Natural killer cell (primary cell): ENCODE measurements around the gene NEDD9. TPM values are rescaled to one million over a fixed set of nuclear protein-coding genes. Genes with fewer than 3 reads are reported as not detected.

ENCODE experiments used
- ATAC-seq, 3 donors: fragments of 150-1000 bp in 2 of 3; fragments of 200-7000 bp in 1 of 3; cut with Tn5 transposase; 1 replicate in 1 of 3; 2 replicates in 2 of 3; pipeline ENCODE4 v1.10.0; 2021; ENCODE audit warnings: mild to moderate bottlenecking in 2 of 3, moderate library complexity in 2 of 3
- DNase-seq, 2 donors: peaks; one replicate each; pipeline versions ENCODE4 v3.0.0 to v3.0.0-alpha.2; 2013 to 2021; ENCODE audit warnings: mixed read lengths in 1 of 2
- H3K27ac ChIP-seq: one replicate; pipeline ENCODE4 v1.5.1; 2013; ENCODE audit warnings: mild to moderate bottlenecking, low read length
- H3K27me3 ChIP-seq: one replicate; pipeline ENCODE4 v1.6.1; 2013; ENCODE audit warnings: low read length; ENCODE audit not compliant: control insufficient read depth, insufficient read depth
- H3K36me3 ChIP-seq: one replicate; pipeline ENCODE4 v1.6.1; 2013; ENCODE audit warnings: low read length; ENCODE audit not compliant: control insufficient read depth, insufficient read depth
- H3K4me1 ChIP-seq: one replicate; pipeline ENCODE4 v1.6.1; 2013; ENCODE audit warnings: low read length; ENCODE audit not compliant: control insufficient read depth, insufficient read depth
- H3K4me3 ChIP-seq: one replicate; pipeline ENCODE4 v1.5.1; 2013; ENCODE audit warnings: low read length
- H3K9me3 ChIP-seq: one replicate; pipeline ENCODE4 v1.6.1; 2013; ENCODE audit warnings: low read length; ENCODE audit not compliant: control insufficient read depth, insufficient read depth
- H3K27ac Mint-ChIP-seq, 2 donors: one replicate each; pipeline ENCODE4 v1.8.0; 2022; ENCODE audit warnings: mild to moderate bottlenecking in 2 of 2, mixed read lengths in 2 of 2, moderate library complexity in 1 of 2
- H3K27me3 Mint-ChIP-seq, 2 donors: one replicate each; pipeline ENCODE4 v1.8.0; 2022; ENCODE audit warnings: low read depth in 2 of 2, mixed read lengths in 2 of 2
- H3K36me3 Mint-ChIP-seq: one replicate; pipeline ENCODE4 v1.8.0; 2022; ENCODE audit warnings: mixed read lengths
- H3K4me1 Mint-ChIP-seq, 2 donors: one replicate each; pipeline ENCODE4 v1.8.0; 2022; ENCODE audit warnings: mixed read lengths in 2 of 2
- H3K4me3 Mint-ChIP-seq: one replicate; pipeline ENCODE4 v1.8.0; 2022; ENCODE audit warnings: mild to moderate bottlenecking, moderate library complexity, mixed read lengths
- H3K9me3 Mint-ChIP-seq, 2 donors: one replicate each; pipeline ENCODE4 v1.8.0; 2022; ENCODE audit warnings: mixed read lengths in 2 of 2
- WGBS: methylation state at CpG from one replicate; pipeline ENCODE4 v1.1.7; 2013; ENCODE audit warnings: missing lambda C conversion rate; ENCODE audit not compliant: insufficient coverage; 5-methylcytosine and 5-hydroxymethylcytosine counted together
- intact Hi-C: fragments of 100-400 bp; cut with micrococcal nuclease; formaldehyde crosslinking; loops from one replicate; pipeline ENCODE4 v1.14.2; 2022
- total RNA-seq, 4 donors: library from RNA; stranded (reverse); fragments of 120-200 nt in 1 of 4; gene quantifications; one replicate each; pipeline versions ENCODE4 v1.2.3 to v1.2.4, GENCODE V29; 2013 to 2022
- TF ChIP-seq, protein P1 (sequence below): fragments of 200-600 bp; IDR thresholded peaks from one replicate; pipeline ENCODE4 v1.8.0; 2022; ENCODE audit warnings: antibody characterized with exemption

NEDD9 gene
- total RNA-seq, 3 donors from 2014 or later (not counting 1 experiment from before 2014, with no cell fraction given) = 106 to 110 (median 107) TPM

- H3K4me3 Mint-ChIP-seq = no peak overlapping the region
- intact Hi-C loops = no loop called here
- H3K4me1 ChIP-seq = no peaks in the 10 kb centered on the region
- no peaks in the 10 kb centered on the region for H3K36me3 ChIP-seq
- peaks cover 11 to 31% of the 10 kb centered on the region in 2 donors for H3K27me3 Mint-ChIP-seq
- no peak for DNase-seq
- H3K9me3 Mint-ChIP-seq = no peaks in the 10 kb centered on the region
- TF ChIP-seq, protein P1, sequence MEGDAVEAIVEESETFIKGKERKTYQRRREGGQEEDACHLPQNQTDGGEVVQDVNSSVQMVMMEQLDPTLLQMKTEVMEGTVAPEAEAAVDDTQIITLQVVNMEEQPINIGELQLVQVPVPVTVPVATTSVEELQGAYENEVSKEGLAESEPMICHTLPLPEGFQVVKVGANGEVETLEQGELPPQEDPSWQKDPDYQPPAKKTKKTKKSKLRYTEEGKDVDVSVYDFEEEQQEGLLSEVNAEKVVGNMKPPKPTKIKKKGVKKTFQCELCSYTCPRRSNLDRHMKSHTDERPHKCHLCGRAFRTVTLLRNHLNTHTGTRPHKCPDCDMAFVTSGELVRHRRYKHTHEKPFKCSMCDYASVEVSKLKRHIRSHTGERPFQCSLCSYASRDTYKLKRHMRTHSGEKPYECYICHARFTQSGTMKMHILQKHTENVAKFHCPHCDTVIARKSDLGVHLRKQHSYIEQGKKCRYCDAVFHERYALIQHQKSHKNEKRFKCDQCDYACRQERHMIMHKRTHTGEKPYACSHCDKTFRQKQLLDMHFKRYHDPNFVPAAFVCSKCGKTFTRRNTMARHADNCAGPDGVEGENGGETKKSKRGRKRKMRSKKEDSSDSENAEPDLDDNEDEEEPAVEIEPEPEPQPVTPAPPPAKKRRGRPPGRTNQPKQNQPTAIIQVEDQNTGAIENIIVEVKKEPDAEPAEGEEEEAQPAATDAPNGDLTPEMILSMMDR = no peak
- H3K27ac Mint-ChIP-seq = no peak overlapping the region
- H3K27ac ChIP-seq = no peak overlapping the region
- H3K4me3 ChIP-seq = no peak overlapping the region
- H3K9me3 ChIP-seq = no peaks in the 10 kb centered on the region
- no peak for ATAC-seq
- no peaks in the 10 kb centered on the region for H3K36me3 Mint-ChIP-seq
- peaks cover 4% of the 10 kb centered on the region for H3K27me3 ChIP-seq
- H3K4me1 Mint-ChIP-seq = peaks cover 7 to 8% of the 10 kb centered on the region in 2 donors
Observed at GRCh38 chr6:11155589-11155988, 76.9 kb downstream of the NEDD9 start.

DNA sequence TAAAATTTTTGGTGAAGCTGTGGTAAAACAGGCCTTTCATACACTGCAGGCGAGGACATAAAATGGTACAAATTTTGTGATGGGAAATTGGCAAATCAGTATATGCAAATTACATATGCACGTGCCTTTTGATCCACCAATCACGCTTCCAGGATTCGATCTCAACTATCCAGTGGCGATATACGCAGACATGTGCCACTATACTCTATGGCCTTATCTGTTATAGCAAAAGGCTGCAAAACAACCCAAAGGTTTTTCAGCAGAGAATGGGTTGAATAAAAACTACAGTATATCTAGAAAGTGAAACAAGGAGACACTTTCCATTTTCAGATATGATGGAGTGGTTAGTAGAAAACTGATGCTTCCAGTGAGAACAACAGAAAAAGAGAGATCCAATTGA is 79.0 kb downstream of the NEDD9 start:
- Mint-ChIP-seq H3K27ac (peak overlapping the region in 1 of 2 donors; percentile 35), H3K9me3 (no peaks in the 10 kb centered on the region), H3K4me3 (peak overlapping the region; percentile 70), H3K36me3 (no peaks in the 10 kb centered on the region), H3K4me1 (peaks cover 7 to 8% of the 10 kb centered on the region in 2 donors), H3K27me3 (peaks cover 11 to 31% of the 10 kb centered on the region in 2 donors)
- H3K4me3 ChIP-seq = no peak overlapping the region
- WGBS = 94% methylated on average over 6 of the region's 6 CpGs
- H3K36me3 ChIP-seq = no peaks in the 10 kb centered on the region
- intact Hi-C loops = no loop called here
- H3K9me3 ChIP-seq = no peaks in the 10 kb centered on the region
- TF ChIP-seq, protein P1 = no peak
- no peak for DNase-seq
- no peaks in the 10 kb centered on the region for H3K4me1 ChIP-seq
- H3K27me3 ChIP-seq = peaks cover 3% of the 10 kb centered on the region
- H3K27ac ChIP-seq = no peak overlapping the region
- no peak for ATAC-seq

DNA sequence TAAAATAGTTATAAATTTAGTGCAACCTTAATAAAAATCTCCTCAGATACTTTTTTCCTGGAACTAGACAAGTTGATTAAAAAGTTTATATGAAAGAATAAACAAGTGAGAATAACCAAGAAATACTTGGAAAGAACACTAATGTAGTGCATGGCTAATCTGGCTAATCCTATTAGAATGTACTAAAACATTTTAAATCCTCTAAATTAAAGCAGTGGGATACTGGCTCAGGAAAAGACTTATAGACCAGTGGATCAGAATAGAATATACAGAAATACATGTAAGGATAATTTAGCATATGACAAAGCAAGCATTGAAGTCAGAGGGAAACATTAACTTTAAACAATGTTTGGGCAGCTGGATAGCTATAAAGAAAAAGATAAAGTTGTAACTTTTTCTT is 79.9 kb downstream of the NEDD9 start:
- DNase-seq (no peak), ATAC-seq (no peak)
- H3K27me3 Mint-ChIP-seq = peaks cover 11 to 31% of the 10 kb centered on the region in 2 donors
- Histone ChIP-seq H3K27me3 (peaks cover 2% of the 10 kb centered on the region), H3K27ac (no peak overlapping the region), H3K4me1 (no peaks in the 10 kb centered on the region), H3K36me3 (no peaks in the 10 kb centered on the region), H3K9me3 (no peaks in the 10 kb centered on the region), H3K4me3 (no peak overlapping the region)
- no peak overlapping the region for H3K27ac Mint-ChIP-seq
- intact Hi-C loops = no loop called here
- H3K4me3 Mint-ChIP-seq = no peak overlapping the region
- H3K9me3 Mint-ChIP-seq = no peaks in the 10 kb centered on the region
- H3K4me1 Mint-ChIP-seq = peaks cover 7 to 8% of the 10 kb centered on the region in 2 donors
- no peaks in the 10 kb centered on the region for H3K36me3 Mint-ChIP-seq
- TF ChIP-seq, protein P1 = no peak

DNA sequence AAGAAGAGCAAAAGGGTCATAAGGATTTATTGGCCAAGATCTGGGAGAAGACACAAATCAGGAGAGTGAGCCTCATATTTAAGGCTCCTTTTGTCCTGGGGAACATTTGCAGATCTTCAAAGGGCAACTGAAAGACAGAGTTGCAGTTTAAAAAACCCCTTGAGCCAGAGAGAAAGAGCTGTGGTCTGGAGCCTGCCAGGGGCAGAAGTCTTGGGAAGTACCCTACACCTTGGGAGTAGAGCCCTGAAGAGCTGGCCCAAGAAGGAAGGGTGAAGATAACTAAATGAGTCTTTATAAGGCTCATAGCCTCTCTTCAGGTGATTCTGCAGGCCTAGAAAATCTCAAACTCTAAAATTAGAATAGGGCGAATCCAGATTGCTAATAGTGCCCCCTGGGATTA is 81.0 kb downstream of the NEDD9 start:
- no peak overlapping the region for H3K4me3 ChIP-seq
- H3K36me3 Mint-ChIP-seq = no peaks in the 10 kb centered on the region
- no peaks in the 10 kb centered on the region for H3K9me3 ChIP-seq
- no peak overlapping the region for H3K4me3 Mint-ChIP-seq
- ATAC-seq = no peak
- TF ChIP-seq, protein P1 = no peak
- intact Hi-C loops = no loop called here
- H3K27me3 Mint-ChIP-seq = peaks cover 11 to 29% of the 10 kb centered on the region in 2 donors
- H3K27ac Mint-ChIP-seq = no peak overlapping the region
- no peak for DNase-seq
- WGBS = 89% methylated on average over 1 of the region's 1 CpG
- H3K27ac ChIP-seq = no peak overlapping the region
- no peaks in the 10 kb centered on the region for H3K4me1 ChIP-seq
- no peaks in the 10 kb centered on the region for H3K27me3 ChIP-seq
- no peaks in the 10 kb centered on the region for H3K9me3 Mint-ChIP-seq
- peaks cover 7 to 8% of the 10 kb centered on the region in 2 donors for H3K4me1 Mint-ChIP-seq
- H3K36me3 ChIP-seq = no peaks in the 10 kb centered on the region
